SIG-M5 treated with dmso at 0.1 percent for 504 hours (cell line): ENCODE data around the gene ATP2B3.

Experiments used
- DNase-seq: peaks from one replicate; lab custom pipeline; 2025; ENCODE audit not compliant: unreplicated experiment; lab: John Stamatoyannopoulos, UW

ATP2B3 gene

DNA sequence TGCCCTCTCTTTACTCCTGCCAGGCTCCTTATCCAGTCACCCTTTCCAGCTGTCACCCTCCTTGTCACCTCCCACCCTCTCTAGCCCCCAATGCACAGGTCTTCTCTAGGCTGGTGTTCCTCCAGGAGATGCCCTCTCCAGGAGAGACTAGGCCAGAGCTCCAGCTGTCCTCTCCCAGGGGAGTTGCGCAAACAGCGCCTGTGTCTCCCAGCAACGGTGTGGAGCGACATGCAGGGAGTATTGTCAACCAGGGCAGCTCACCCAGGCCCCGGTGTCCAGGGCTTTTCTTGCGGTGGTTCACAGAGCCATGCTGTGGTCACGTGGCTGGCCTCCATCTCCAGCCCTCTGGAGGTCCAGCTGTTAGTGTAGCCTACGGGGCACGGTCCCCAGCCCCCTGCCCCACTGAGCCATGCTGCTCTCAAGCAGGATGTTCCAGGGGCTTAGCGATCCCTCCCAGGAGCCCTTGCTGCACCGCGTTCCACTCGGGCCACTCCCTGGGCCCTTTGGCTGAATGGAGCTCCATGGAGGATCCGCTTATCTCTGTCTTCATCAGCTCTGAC, 46.7 kb downstream of the ATP2B3 start:
- no peak for DNase-seq

GRCh38 chrX:153565996-153566580, 48.6 kb downstream of the ATP2B3 start:
- DNase-seq, result no peak

GRCh38 chrX:153568451-153569011, 51.1 kb downstream of the ATP2B3 start:
- no peak for DNase-seq

DNA sequence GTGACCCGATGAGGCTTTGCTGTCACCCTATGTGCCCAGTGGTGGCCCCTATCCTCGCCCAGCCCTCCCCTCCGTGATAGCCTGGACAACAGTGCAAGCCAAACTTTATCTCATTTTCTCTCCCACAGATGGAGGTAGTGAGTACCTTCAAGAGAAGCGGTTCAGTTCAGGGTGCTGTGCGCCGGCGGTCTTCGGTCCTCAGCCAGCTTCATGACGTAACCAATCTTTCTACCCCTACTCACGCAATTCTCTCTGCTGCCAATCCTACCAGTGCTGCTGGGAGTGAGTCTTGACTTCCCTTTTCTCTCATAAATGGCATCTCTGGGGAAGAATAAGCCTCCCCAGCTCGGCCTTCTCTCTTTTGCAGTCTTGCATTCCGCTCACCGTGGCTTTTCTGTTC, 52.0 kb downstream of the ATP2B3 start:
- peak; percentile 88 for DNase-seq

DNA sequence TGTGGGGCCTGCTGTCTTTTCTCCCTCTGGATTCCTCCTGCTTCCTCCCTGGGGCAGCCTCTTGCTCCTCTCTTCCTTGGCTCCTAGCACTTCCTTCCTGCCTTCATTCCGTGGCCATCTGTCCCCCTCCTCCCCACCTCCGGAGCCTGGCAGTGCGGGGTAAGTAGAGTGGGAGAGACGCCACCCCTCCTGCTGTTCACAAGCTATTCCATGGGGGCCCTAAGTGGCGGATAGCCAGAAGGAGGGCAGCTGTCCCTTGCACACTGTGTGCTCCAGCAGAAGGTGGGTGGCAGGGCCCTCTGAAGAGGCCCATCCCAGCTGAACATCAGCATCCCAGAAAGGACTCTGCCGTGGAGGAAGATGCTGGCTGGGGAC, 54.1 kb downstream of the ATP2B3 start:
- no peak for DNase-seq

GRCh38 chrX:153572601-153573000, 55.2 kb downstream of the ATP2B3 start:
- DNase-seq, result no peak

DNA sequence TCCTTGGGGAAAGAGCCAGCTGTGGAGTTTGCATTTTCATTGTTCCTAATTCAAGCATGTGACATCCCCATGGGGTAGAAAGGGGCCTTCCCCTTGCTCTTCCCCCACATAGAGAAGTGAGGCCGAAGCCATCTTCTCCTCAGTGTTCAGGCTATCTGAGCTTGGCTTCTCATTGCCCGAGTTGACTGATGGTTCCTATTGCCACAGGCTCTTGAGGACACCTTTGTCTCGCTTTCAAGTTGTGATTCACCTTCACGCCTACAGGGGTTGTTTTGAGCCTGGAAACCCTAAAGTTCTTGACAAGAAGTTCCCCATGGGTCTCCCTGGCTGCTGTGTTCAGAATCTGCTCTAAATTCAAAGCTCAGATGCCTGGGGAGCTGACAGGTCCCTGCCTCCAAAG, 56.5 kb downstream of the ATP2B3 start:
- DNase-seq, result no peak

DNA sequence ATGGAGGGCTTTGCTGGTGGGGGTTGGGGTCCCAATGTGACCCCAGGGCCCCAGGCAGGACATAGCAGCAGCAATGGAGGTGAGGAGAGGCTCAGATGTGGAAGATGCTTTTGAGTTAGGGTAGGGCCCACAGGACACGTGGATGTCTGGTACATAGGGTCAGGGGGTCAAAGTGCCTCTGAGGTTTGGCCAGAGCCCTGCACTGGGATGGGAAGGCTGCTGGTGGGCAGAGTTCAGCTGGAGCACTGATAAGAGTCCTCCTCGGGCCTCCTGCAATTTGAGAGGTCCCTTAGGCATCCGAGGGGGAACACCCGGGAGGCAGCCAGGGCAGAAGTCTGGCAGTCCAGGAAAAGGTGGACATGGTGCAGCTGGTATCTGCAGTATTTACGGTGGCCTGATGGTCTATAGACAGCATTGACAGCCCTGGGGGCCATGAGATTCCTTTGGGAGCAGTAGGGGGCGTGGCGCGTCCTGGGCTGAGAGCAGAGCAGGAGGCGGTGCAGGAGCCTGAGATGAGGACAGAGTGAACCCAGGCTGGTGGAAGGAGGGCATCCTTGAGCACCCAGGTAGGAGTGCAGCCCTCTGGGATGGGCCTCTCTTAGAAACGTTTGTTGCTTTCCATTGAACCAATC, 58.9 kb downstream of the ATP2B3 start:
- no peak for DNase-seq

GRCh38 chrX:153576961-153577360, 59.5 kb downstream of the ATP2B3 start:
- DNase-seq, result no peak

DNA sequence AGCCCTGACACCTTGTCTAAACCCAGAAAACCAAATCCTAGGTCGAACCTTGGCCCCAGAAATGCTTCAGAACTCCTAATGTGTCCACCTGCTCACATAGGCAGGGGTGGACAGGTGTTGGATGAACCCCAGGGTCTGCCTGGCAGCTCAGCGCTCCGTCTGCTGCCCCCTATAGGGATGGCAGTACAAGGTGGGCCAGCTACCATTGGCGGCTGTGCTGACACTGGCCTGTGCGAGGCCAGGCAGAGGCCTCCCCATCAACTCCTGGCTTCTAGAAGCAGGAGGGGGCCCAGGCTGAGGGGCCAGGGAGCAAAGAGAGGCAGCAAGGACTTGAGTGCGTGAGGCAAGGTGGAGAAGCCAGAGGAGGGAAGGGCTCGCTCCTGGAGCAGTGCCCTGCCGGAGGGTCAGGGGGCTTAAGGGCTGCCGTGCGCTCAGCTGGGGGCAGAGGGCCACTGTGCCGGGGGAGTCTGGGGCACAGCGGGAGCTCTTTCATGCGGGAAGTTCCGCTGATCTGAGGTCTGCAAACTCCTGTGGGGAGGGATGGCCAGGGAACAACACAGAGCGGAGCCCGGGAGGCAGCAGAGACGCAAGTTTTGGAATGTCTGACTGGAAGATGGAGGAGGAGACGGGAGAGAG, 60.9 kb downstream of the ATP2B3 start:
- DNase-seq, result no peak

DNA sequence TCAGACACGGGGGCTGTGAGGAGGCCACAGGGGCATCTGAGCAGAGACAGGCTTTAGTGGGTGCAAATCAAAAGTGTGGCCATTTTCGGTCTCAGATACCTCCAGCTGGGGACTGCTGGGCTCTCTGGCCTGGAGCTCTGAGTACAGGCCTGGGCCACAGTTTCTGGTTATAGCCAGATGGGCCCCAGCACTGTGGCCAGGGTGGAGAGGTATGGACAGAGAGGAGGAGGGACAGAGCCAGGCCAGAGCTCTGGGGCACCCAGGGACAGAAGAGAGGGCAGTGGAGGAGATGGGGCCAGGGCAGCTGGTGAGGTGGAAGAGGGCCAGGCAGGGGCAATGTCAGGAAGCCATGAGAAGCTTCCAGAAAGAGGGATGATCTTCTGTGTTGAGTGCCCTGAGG, 61.4 kb downstream of the ATP2B3 start:
- no peak for DNase-seq

GRCh38 chrX:153580700-153581386, 63.4 kb downstream of the ATP2B3 start:
- DNase-seq, result no peak

GRCh38 chrX:153582896-153583295, 65.5 kb downstream of the ATP2B3 start:
- peak; percentile 72 for DNase-seq

GRCh38 chrX:153583433-153583832, 66.0 kb downstream of the ATP2B3 start:
- DNase-seq, result no peak

GRCh38 chrX:153585827-153586226, 68.4 kb downstream of the ATP2B3 start:
- no peak for DNase-seq

GRCh38 chrX:153587342-153587741, 69.9 kb downstream of the ATP2B3 start:
- DNase-seq, result no peak

- no peak for DNase-seq
Measured at GRCh38 chrX:153588021-153588781, 70.8 kb downstream of the ATP2B3 start.

DNA sequence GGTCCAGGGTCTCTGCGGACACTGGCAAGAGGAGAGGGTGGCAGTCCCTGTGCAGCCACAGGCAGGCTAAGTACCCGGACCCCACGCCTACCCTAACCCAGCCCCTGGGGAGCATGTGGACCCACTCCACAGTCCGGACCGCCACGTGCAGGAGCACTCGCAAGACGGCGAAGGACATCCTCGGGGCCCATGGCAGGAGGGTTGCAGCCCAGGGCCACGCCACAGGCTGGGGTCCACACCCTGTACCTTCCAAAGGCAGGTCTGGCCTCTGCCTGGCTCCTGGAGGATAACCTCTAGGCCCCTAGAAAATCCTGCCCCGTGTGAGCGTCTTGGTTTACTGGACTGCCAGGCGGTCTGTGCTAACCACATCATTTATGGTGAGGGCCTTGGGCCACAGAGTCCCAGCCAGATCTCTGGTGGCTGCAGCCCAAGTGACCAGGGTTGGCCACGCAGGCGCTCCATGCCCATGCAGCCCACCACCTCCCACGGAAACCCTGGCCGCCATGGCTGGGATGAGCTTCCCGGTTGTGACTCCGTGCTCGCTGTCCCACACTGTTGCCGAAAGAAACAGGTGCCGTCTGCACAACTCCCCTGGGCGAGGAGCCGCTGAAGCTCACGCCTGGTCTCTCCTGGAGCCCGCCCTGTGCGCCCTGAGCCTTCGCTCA, 71.5 kb downstream of the ATP2B3 start:
- no peak for DNase-seq

DNA sequence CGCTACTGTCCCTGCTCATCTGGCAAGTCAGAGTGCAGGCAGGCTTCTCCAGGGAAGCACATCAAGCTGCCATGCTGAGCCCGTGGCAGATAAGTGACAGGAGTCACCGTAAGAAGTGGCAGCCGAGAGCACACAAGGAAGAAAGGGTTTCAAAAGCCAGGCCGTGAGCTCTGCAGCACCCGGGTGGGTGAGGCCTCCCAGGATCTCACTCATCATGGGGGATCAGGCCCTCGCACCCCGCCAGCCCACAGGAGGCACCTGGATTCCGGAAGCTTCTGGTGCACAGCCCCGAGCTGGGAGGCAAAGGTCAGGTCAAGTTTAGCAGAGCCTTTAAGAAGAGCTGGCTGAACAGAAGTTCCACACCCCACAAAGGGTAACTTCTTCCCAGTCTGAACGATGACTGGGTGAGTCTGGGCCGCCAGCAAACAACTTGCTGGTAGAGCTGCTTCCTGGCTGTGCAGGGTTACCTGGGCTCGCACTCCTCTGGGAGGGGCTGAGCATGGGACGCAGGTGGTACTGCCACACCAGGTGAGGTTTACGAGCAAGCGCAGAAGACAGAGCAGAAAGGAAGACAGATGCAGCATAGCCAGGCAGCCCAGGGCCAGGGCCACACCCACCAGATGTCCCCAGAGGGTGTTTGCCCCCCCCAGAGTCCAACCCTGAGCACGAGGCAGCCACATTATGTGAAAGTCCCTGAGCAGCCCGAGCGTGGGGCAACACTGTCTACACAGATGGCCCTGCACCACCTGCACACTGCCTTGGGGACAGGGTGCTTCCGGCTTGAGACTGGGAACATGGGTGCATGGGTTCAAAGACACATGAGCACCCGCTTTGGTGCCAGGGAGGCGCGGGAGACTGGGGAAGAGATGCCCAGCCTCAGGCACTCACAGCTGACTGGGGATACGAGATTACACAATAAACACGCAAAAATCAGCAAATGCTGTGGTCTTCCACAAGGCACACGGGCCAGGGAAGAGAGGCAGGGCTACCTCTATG, 73.8 kb downstream of the ATP2B3 start:
- DNase-seq, result no peak
